Dendritic cell treated with granulocyte-macrophage colony-stimulating factor and Interleukin-4, amounts not matched to agents 40 ng/mL and 50 ng/mL, for 4 days (primary cell): ENCODE data around the gene MND1.

Experiments used
- H3K27ac Mint-ChIP-seq: one replicate; pipeline ENCODE4 v1.8.0; 2022; ENCODE audit warnings: mild to moderate bottlenecking, mixed read lengths
- H3K27me3 Mint-ChIP-seq: one replicate; pipeline ENCODE4 v1.8.0; 2022; ENCODE audit warnings: mild to moderate bottlenecking, mixed read lengths
- H3K36me3 Mint-ChIP-seq: one replicate; pipeline ENCODE4 v1.8.0; 2022; ENCODE audit warnings: low read depth, mixed read lengths
- H3K4me1 Mint-ChIP-seq: one replicate; pipeline ENCODE4 v1.8.0; 2022; ENCODE audit warnings: low read depth, mixed read lengths
- H3K4me3 Mint-ChIP-seq: one replicate; pipeline ENCODE4 v1.8.0; 2022; ENCODE audit warnings: mild to moderate bottlenecking, moderate library complexity, mixed read lengths
- H3K9me3 Mint-ChIP-seq: one replicate; pipeline ENCODE4 v1.8.0; 2022; ENCODE audit warnings: mixed read lengths
- intact Hi-C: fragments of 100-400 bp; cut with micrococcal nuclease; formaldehyde crosslinking; loops from one replicate; pipeline ENCODE4 v1.15.0; 2022

MND1 gene

DNA sequence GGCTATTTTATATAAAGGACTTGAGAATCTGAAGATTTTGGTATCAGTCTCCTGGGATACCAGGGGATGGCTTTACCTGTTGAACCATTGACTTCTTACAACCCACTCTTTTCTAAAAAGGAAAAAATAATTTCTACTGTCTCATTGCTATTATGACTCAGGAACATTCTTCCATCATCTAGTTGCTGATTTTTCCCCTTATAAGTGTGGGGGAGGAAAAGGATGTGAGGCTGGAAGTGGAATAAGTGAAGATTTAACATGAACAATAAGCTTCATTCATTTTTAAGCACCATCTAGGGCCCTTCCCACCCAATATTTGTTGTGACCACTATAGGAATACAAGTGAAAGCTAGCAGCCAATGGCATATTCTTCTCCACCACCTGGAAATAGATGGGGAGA is 10.6 kb upstream of the MND1 start:
- Mint-ChIP-seq H3K27ac (no peak overlapping the region), H3K36me3 (no peaks in the 10 kb centered on the region), H3K4me3 (no peak overlapping the region), H3K9me3 (no peaks in the 10 kb centered on the region), H3K4me1 (no peaks in the 10 kb centered on the region), H3K27me3 (peaks cover 6% of the 10 kb centered on the region)
- intact Hi-C loops, result no loop called here

DNA sequence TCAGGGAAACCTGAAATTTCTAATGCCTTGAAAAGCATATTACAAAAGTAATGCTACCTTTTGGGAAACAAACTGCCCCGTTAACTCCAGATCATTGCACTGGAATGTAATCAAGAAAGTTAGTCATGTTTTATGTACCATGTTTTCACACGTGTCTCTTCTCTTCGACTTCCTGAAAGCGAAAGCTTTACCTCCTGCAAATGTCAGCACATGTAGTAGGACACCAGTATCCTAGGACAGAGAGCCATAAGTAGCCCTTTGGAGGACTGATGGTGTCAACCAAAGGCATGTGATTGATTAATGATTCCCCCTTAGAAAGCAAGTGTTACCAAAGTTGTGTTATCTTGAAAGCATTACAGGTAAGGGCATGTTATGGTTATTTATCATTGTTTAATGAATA is 8.8 kb upstream of the MND1 start:
- Mint-ChIP-seq H3K27ac (no peak overlapping the region), H3K4me3 (no peak overlapping the region), H3K9me3 (no peaks in the 10 kb centered on the region), H3K36me3 (no peaks in the 10 kb centered on the region), H3K27me3 (peaks cover 9% of the 10 kb centered on the region), H3K4me1 (no peaks in the 10 kb centered on the region)
- intact Hi-C loops, result no loop called here

DNA sequence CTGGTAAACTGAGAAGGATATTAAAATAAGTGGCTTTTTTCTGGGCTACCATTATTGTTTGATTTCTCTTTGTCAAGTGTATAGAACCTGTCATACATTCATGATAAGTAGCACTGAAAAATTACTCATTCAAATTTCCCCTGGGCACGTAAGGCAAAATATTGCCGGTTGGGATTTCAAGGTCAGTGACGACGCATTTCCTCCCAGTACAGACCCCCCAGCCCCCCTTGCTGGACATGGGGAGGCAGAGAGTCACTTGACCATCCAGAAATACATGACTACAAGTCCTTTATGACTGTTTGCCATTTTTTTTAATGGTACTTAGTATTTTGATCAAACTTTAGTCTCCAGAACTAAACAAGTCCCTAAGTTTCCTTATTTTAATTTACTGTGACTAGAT is 6.8 kb upstream of the MND1 start:
- Mint-ChIP-seq H3K27me3 (peaks cover 19% of the 10 kb centered on the region), H3K4me1 (peaks cover 14% of the 10 kb centered on the region), H3K9me3 (no peaks in the 10 kb centered on the region), H3K4me3 (no peak overlapping the region), H3K27ac (no peak overlapping the region), H3K36me3 (no peaks in the 10 kb centered on the region)
- intact Hi-C loops, result no loop called here

DNA sequence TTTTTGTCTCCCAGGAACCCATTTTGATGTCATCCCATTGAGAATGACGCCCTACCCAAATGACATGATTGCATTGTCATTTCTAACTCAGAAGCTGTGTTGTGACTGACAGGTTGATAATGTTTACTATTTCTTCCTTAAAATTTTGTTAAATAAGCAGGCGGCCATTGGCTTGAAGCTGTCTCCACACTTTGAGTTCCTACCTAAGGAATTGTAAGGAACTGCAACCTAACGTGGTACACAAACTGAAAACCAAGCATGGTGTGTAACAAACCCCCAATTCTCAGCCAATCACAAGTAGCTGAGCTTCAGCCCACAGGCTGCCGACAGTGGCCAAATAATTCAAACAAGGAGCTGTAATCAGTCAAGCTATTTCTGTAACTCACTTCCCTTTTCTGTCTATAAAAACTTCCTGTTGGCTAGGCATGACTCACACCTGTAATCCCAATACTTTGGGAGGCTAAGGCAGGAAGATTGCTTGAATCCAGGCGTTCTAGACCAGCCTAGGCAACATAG is 2.9 kb upstream of the MND1 start:
- H3K4me3 Mint-ChIP-seq, result no peak overlapping the region
- no peak overlapping the region for H3K27ac Mint-ChIP-seq
- no peaks in the 10 kb centered on the region for H3K36me3 Mint-ChIP-seq
- peaks cover 38% of the 10 kb centered on the region for H3K27me3 Mint-ChIP-seq
- H3K4me1 Mint-ChIP-seq, result peaks cover 14% of the 10 kb centered on the region
- H3K9me3 Mint-ChIP-seq, result no peaks in the 10 kb centered on the region
- intact Hi-C loops, result loop anchor here (10.0 kb wide), 1 partner anchor 303 kb away; no protein-coding TSS in a partner anchor

- intact Hi-C loops, result loop anchor here (10.0 kb wide), 1 partner anchor 302 kb away; no protein-coding TSS in a partner anchor
- no peaks in the 10 kb centered on the region for H3K9me3 Mint-ChIP-seq
- H3K27me3 Mint-ChIP-seq, result peaks cover 38% of the 10 kb centered on the region
- H3K4me3 Mint-ChIP-seq, result no peak overlapping the region
- peaks cover 14% of the 10 kb centered on the region for H3K4me1 Mint-ChIP-seq
- no peak overlapping the region for H3K27ac Mint-ChIP-seq
- no peaks in the 10 kb centered on the region for H3K36me3 Mint-ChIP-seq
These were observed 1.5 kb upstream of the MND1 start for GRCh38 chr4:153342751-153343552.

- Mint-ChIP-seq H3K36me3 (no peaks in the 10 kb centered on the region), H3K27ac (no peak overlapping the region), H3K9me3 (no peaks in the 10 kb centered on the region), H3K4me1 (peaks cover 14% of the 10 kb centered on the region), H3K27me3 (peaks cover 35% of the 10 kb centered on the region), H3K4me3 (peak overlapping the region; percentile 79)
- intact Hi-C loops, result loop anchor here (2.0 to 10.0 kb wide), 4 partner anchors 88 to 406 kb away; no protein-coding TSS in a partner anchor
These were observed 809 bp downstream of the MND1 start for GRCh38 chr4:153345012-153345981.

DNA sequence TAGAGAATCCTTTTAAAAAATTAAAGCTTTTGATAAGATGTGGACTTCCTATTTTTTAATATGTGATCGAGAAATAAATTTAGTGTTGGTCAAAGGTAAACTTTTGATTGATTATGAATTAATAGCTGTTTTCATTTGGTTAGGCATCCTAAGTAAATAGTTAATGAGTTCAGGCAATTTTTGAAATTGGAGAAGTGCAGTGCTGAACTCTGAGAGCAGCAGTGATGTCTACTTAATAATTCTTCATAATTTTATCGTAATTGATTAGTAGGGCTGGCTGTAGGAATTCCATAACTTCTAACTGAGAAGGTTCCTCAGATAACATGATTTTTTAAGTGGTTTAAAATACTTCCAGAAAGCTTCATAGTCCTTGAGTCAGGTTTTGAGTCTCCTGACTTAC is 1.5 kb downstream of the MND1 start:
- Mint-ChIP-seq H3K9me3 (no peaks in the 10 kb centered on the region), H3K36me3 (no peaks in the 10 kb centered on the region), H3K27me3 (peaks cover 32% of the 10 kb centered on the region), H3K27ac (no peak overlapping the region), H3K4me3 (no peak overlapping the region), H3K4me1 (peaks cover 14% of the 10 kb centered on the region)
- intact Hi-C loops, result loop anchor here (10.0 kb wide), 1 partner anchor 299 kb away; no protein-coding TSS in a partner anchor

GRCh38 chr4:153346563-153346962 is 2.1 kb downstream of the MND1 start:
- Mint-ChIP-seq H3K27me3 (peaks cover 28% of the 10 kb centered on the region), H3K4me3 (no peak overlapping the region), H3K36me3 (no peaks in the 10 kb centered on the region), H3K4me1 (peaks cover 9% of the 10 kb centered on the region), H3K9me3 (no peaks in the 10 kb centered on the region), H3K27ac (no peak overlapping the region)
- intact Hi-C loops, result loop anchor here (10.0 kb wide), 1 partner anchor 298 kb away; no protein-coding TSS in a partner anchor

DNA sequence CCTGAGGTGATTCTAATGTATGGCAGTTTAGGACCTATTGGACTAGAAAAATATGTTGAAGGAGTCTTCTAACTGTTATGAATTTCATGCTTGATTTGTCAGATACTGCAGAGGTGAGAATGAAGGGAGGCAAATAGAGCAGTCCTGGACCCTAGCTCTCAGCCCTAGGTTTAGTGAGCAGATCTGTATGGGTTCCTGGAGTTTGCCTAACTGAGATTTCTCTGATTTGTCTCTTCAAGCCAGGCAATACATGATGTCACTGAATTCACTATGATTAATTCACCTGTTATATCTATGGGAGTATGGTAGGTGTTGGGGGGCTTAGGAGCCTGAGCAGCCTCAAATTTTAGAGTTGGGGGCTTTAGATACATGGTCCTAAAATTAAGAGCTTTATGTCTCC is 2.6 kb downstream of the MND1 start:
- Mint-ChIP-seq H3K4me3 (no peak overlapping the region), H3K9me3 (no peaks in the 10 kb centered on the region), H3K27ac (no peak overlapping the region), H3K36me3 (no peaks in the 10 kb centered on the region), H3K27me3 (peaks cover 28% of the 10 kb centered on the region), H3K4me1 (peaks cover 4% of the 10 kb centered on the region)
- intact Hi-C loops, result loop anchor here (10.0 kb wide), 1 partner anchor 298 kb away; no protein-coding TSS in a partner anchor

DNA sequence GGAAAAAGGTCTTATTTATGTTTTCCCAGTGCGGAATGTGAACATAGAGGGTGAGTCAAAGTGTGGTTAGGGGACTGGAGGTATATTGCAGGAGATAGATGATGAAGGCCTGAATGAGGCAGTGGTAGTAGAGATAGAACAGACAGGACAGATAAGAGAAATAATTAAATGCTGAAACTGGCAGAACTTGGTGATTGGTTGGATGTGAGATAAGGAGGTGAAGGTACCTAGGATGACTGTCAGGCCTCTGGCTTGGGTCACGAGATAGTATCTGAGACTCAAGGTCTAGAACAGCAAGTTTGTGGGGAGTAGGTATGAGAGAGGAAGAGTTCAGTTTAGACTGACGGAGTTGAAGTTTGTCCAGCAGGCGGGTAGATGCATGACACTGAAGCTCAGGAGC is 3.5 kb downstream of the MND1 start:
- H3K4me3 Mint-ChIP-seq, result no peak overlapping the region
- no peaks in the 10 kb centered on the region for H3K36me3 Mint-ChIP-seq
- no peak overlapping the region for H3K27ac Mint-ChIP-seq
- intact Hi-C loops, result loop anchor here (10.0 kb wide), 1 partner anchor 297 kb away; no protein-coding TSS in a partner anchor
- H3K27me3 Mint-ChIP-seq, result peaks cover 23% of the 10 kb centered on the region
- no peaks in the 10 kb centered on the region for H3K9me3 Mint-ChIP-seq
- no peaks in the 10 kb centered on the region for H3K4me1 Mint-ChIP-seq

- no peaks in the 10 kb centered on the region for H3K4me1 Mint-ChIP-seq
- no peak overlapping the region for H3K27ac Mint-ChIP-seq
- no peaks in the 10 kb centered on the region for H3K36me3 Mint-ChIP-seq
- intact Hi-C loops, result loop anchor here (10.0 kb wide), 1 partner anchor 295 kb away; no protein-coding TSS in a partner anchor
- H3K9me3 Mint-ChIP-seq, result no peaks in the 10 kb centered on the region
- H3K27me3 Mint-ChIP-seq, result peaks cover 11% of the 10 kb centered on the region
- H3K4me3 Mint-ChIP-seq, result no peak overlapping the region
These were observed 4.8 kb downstream of the MND1 start for GRCh38 chr4:153349206-153349805.

DNA sequence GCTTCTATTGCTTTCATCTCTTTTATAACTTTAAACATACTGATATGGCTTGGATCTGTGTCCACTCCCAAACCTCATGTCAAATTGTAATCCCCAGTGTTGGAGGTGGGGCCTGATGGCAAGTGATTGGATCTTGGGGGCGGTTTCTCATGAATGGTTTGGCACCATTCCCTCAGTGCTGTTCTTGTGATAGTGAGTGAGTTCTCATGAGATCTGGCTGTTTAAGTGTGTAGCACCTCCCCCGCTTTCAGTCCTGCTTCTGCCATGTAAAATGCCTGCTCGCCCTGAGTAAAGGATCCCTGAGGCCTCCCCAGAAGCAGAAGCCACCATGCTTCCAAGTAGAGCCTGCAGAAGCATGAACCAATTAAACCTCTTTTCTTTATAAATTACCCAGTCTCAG is 17.7 kb downstream of the MND1 start:
- H3K27me3 Mint-ChIP-seq, result no peaks in the 10 kb centered on the region
- intact Hi-C loops, result no loop called here
- H3K4me3 Mint-ChIP-seq, result no peak overlapping the region
- no peaks in the 10 kb centered on the region for H3K9me3 Mint-ChIP-seq
- H3K36me3 Mint-ChIP-seq, result no peaks in the 10 kb centered on the region
- H3K4me1 Mint-ChIP-seq, result peaks cover 24% of the 10 kb centered on the region
- H3K27ac Mint-ChIP-seq, result no peak overlapping the region

DNA sequence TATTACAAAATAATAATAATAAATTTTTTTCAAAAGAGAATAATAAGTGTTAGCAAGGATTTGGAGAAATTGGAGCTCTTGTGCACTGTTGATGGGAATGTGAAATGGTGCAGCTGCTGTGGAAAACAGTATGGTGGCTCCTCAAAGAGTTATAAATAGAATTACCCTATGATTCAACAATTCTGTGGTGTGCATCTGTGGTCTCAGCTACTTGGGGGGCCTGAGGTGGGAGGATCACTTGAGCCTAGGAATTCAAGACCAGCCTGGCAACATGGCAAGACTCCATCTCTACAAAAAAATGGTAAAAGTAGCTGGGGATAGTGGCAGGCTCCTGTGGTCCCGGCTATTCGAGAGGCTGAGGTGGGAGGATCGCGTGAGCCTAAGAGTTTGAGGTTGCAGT is 19.6 kb downstream of the MND1 start:
- Mint-ChIP-seq H3K27ac (no peak overlapping the region), H3K9me3 (no peaks in the 10 kb centered on the region), H3K36me3 (no peaks in the 10 kb centered on the region), H3K27me3 (no peaks in the 10 kb centered on the region), H3K4me1 (peaks cover 28% of the 10 kb centered on the region), H3K4me3 (no peak overlapping the region)
- intact Hi-C loops, result no loop called here
